Ectodermal cell (in vitro differentiated cells): ENCODE data around the gene FLNA.

Experiments
- H3K27ac ChIP-seq: 2 replicates; pipeline ENCODE4 v1.7.0; 2013; ENCODE audit warnings: mild to moderate bottlenecking, low read depth, low read length; ENCODE audit not compliant: insufficient read depth, poor library complexity, severe bottlenecking
- H3K27me3 ChIP-seq: 2 replicates; pipeline ENCODE4 v1.7.0; 2013; ENCODE audit warnings: mild to moderate bottlenecking, low read length; ENCODE audit not compliant: insufficient read depth, control insufficient read depth, poor library complexity, severe bottlenecking
- H3K36me3 ChIP-seq: one replicate; pipeline ENCODE4 v1.7.0; 2013; ENCODE audit warnings: low read length; ENCODE audit not compliant: control insufficient read depth, insufficient read depth
- H3K4me1 ChIP-seq: one replicate; pipeline ENCODE4 v1.7.0; 2013; ENCODE audit warnings: low read length; ENCODE audit not compliant: control insufficient read depth, insufficient read depth
- H3K4me3 ChIP-seq: 2 replicates; pipeline ENCODE4 v1.7.0; 2013; ENCODE audit warnings: low read depth, low read length, control low read depth; ENCODE audit not compliant: insufficient read depth
- H3K9me3 ChIP-seq: 2 replicates; pipeline ENCODE4 v1.7.0; 2013; ENCODE audit warnings: mild to moderate bottlenecking, low read length, moderate library complexity; ENCODE audit not compliant: control insufficient read depth
- WGBS, 2 experiments: methylation state at CpG; one replicate each; pipeline ENCODE4 v1.1.7; 2013; ENCODE audit warnings: missing lambda C conversion rate in 2 of 2; 5-methylcytosine and 5-hydroxymethylcytosine counted together

FLNA gene

DNA sequence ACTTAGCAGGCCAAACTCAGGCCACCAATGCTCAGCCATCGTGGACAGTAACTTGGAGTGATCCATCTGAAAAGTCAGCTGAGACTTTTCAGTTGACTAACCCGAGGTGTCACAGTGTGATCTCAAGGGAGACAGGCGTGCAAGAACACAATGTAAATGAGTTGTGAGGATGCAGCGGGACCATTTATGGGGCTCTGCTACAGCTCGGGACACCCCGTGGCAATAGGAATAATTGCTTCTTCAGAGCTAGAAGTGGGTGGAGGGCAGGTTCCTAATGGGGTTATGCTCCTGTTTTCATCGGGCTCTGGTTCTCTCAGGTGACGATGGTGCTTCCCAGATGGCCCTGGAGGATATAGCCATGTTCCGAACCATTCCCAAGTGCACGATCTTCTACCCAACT is 51.5 kb downstream of the FLNA start:
- no peaks in the 10 kb centered on the region for H3K36me3 ChIP-seq
- H3K4me3 ChIP-seq: no peak overlapping the region
- H3K27me3 ChIP-seq: no peaks in the 10 kb centered on the region
- H3K4me1 ChIP-seq: no peaks in the 10 kb centered on the region
- no peaks in the 10 kb centered on the region for H3K9me3 ChIP-seq
- no peak overlapping the region for H3K27ac ChIP-seq
- WGBS, 2 experiments: 90 to 96% methylated on average over 10 of the region's 10 CpGs

GRCh38 chrX:154321594-154321993 is 52.8 kb downstream of the FLNA start:
- H3K9me3 ChIP-seq: no peaks in the 10 kb centered on the region
- no peaks in the 10 kb centered on the region for H3K27me3 ChIP-seq
- no peaks in the 10 kb centered on the region for H3K4me1 ChIP-seq
- H3K4me3 ChIP-seq: no peak overlapping the region
- no peak overlapping the region for H3K27ac ChIP-seq
- 80 to 82% methylated on average over 10 of the region's 10 CpGs for WGBS, 2 experiments
- H3K36me3 ChIP-seq: no peaks in the 10 kb centered on the region

- Histone ChIP-seq H3K9me3 (no peaks in the 10 kb centered on the region), H3K27me3 (no peaks in the 10 kb centered on the region), H3K27ac (no peak overlapping the region), H3K4me3 (no peak overlapping the region), H3K4me1 (no peaks in the 10 kb centered on the region), H3K36me3 (no peaks in the 10 kb centered on the region)
- 88 to 97% methylated on average over 4 to 7 of the region's 7 CpGs for WGBS, 2 experiments
Measured at GRCh38 chrX:154321152-154321551, 53.3 kb downstream of the FLNA start.

DNA sequence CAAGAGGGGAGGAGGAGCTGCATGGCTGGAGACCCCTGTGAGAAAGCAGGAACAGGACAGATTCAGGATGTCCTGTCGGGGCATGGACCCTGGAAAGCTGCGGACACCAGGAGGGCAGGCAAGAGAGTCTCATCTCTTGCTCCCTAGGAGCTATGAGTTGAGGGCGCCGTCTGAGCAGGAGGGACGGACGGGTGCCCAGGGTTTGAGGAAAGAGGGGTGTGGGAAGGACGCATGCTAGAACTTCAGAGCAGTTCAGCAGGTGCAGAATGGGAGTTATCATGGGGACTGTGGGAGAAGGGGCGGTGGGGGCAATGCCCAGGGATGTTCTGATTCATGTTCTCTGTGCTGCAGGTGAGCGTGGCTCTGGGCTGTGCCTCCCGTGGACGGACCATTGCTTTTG is 54.0 kb downstream of the FLNA start:
- Histone ChIP-seq H3K27ac (no peak overlapping the region), H3K9me3 (no peaks in the 10 kb centered on the region), H3K4me1 (no peaks in the 10 kb centered on the region), H3K4me3 (no peak overlapping the region), H3K36me3 (no peaks in the 10 kb centered on the region), H3K27me3 (no peaks in the 10 kb centered on the region)
- 94 to 95% methylated on average over 11 of the region's 11 CpGs for WGBS, 2 experiments

DNA sequence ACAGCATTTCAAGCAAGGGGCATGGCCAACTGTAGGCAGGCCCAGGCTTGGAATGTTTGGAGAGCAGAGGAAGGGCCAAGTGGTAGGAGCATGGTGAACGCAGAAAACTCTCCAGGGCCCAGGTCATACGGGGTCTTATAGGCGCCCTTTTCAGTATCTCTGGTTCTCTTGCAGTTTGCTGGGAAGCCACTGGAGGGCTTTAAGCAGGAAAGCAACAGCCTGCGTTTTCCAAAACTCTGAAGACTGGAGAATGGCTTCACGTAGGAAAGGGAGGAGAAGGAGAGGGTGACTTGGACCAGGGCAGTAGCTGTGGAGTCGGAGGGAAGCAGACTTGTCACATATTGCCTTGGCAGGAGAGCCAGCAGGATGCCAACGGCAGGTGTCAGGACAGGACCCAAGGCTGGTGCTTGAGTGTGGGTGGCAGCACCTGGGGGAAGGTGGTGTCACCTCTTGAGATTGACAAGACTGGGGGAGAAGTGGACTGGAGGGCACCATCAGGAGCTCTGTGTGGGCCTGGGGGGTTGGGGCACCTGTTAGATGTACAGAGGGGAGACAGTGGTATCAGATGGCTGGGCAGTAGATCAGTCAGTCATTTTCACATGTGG is 56.9 kb downstream of the FLNA start:
- Histone ChIP-seq H3K4me1 (no peaks in the 10 kb centered on the region), H3K9me3 (no peaks in the 10 kb centered on the region), H3K27me3 (no peaks in the 10 kb centered on the region), H3K36me3 (no peaks in the 10 kb centered on the region), H3K4me3 (no peak overlapping the region), H3K27ac (no peak overlapping the region)
- WGBS, 2 experiments: 37 to 44% methylated on average over 7 of the region's 7 CpGs

- H3K4me3 ChIP-seq: no peak overlapping the region
- H3K27ac ChIP-seq: no peak overlapping the region
- no peaks in the 10 kb centered on the region for H3K4me1 ChIP-seq
- H3K27me3 ChIP-seq: no peaks in the 10 kb centered on the region
- WGBS, 2 experiments: 91 to 98% methylated on average over 3 of the region's 3 CpGs
- no peaks in the 10 kb centered on the region for H3K9me3 ChIP-seq
- H3K36me3 ChIP-seq: no peaks in the 10 kb centered on the region
Measured at GRCh38 chrX:154315416-154315815, 59.0 kb downstream of the FLNA start.

GRCh38 chrX:154313147-154313546 is 61.3 kb downstream of the FLNA start:
- Histone ChIP-seq H3K9me3 (no peaks in the 10 kb centered on the region), H3K36me3 (no peaks in the 10 kb centered on the region), H3K27me3 (no peaks in the 10 kb centered on the region), H3K27ac (no peak overlapping the region), H3K4me1 (no peaks in the 10 kb centered on the region), H3K4me3 (no peak overlapping the region)
- 87 to 95% methylated on average over 5 of the region's 5 CpGs for WGBS, 2 experiments

GRCh38 chrX:154312116-154312515 is 62.3 kb downstream of the FLNA start:
- WGBS, 2 experiments: 96% methylated on average over 7 of the region's 7 CpGs
- H3K36me3 ChIP-seq: no peaks in the 10 kb centered on the region

DNA sequence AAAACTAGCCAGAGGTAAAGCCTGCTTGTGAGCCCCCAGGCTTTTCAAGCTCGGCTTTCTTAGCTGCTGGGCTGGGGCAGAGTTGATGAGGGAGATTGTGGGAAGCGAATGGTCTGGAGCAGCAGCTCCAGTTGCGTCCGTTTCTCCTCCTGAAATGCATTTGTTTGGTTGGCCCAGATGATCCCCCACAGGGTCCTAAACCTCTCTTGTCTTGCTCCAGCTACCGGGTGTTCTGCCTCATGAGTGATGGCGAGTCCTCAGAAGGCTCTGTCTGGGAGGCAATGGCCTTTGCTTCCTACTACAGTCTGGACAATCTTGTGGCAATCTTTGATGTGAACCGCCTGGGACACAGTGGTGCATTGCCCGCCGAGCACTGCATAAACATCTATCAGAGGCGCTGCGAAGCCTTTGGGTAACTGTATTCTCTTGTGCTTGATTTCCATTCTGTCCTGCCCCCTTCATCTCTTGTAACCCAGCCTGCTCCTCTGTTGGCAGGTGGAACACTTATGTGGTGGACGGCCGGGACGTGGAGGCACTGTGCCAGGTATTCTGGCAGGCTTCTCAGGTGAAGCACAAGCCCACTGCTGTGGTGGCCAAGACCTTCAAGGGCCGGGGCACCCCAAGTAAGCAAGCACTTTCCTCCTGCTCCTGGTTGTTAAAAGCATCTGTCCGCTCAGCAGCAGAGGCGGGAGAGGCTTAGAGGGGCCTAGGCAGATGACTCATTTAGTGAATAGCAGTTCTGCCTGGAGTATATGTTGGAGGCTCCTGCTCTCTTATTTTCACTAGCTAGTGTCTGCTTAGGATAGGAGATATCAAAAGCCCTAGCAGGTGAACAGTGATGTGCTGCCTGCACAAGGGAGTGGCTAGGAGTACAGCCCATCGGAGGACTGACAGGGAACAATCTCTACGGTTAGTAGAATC is 63.6 kb downstream of the FLNA start:
- Histone ChIP-seq H3K4me1 (no peaks in the 10 kb centered on the region), H3K36me3 (no peaks in the 10 kb centered on the region), H3K27me3 (no peaks in the 10 kb centered on the region), H3K9me3 (no peaks in the 10 kb centered on the region), H3K27ac (no peak overlapping the region), H3K4me3 (no peak overlapping the region)
- 89% methylated on average over 19 of the region's 19 CpGs for WGBS, 2 experiments

More at GRCh38 chrX:154312116-154312515, 62.3 kb downstream of the FLNA start:
- Histone ChIP-seq H3K4me1 (no peaks in the 10 kb centered on the region), H3K27ac (no peak overlapping the region), H3K27me3 (no peaks in the 10 kb centered on the region), H3K9me3 (no peaks in the 10 kb centered on the region), H3K4me3 (no peak overlapping the region)

DNA sequence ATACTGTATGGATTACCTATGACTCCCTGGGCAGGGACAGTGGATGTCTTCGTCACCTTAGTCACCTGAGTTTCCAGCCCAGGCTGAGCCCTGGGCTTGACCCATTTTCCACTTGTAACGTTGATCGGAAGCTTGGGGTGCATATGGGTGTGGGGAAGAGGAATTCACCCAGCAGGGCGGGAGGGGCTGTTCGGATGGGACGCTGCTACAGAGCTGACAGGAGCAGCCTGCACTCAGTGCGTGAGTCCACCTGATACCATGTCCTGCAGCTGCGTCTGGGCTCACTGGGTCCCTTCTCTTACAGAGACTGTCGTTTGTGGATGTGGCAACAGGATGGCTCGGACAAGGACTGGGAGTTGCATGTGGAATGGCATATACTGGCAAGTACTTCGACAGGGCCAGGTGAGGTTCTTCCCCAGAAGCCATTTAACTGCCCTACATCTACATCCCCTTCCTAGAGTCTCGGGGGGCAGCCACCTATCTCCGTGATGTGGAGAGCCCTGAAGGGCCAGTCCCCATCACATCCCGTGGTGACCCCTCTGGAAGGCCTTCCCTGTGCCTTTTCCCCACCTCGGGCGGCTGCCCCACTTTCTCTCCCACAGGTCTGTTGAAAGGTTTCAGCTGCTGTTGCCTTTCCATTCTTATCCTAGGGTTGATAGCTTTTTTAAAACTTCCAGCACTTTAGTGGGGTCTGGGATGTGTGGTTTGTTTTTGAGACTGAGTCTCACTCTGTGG is 65.2 kb downstream of the FLNA start:
- Histone ChIP-seq H3K4me3 (no peak overlapping the region), H3K27me3 (no peaks in the 10 kb centered on the region), H3K27ac (no peak overlapping the region), H3K9me3 (no peaks in the 10 kb centered on the region), H3K36me3 (no peaks in the 10 kb centered on the region), H3K4me1 (peaks cover 6% of the 10 kb centered on the region)
- 93 to 95% methylated on average over 16 of the region's 16 CpGs for WGBS, 2 experiments
